Neural cell (in vitro differentiated cells): ENCODE measurements around the gene TSC22D3. TPM values are rescaled to one million over a fixed set of nuclear protein-coding genes. Genes with fewer than 3 reads are reported as not detected.

ENCODE experiments used
- H2AFZ ChIP-seq: fragments of 200-600, 300-800 bp; sonication (generic), shearing (Covaris generic); 2 replicates; pipeline ENCODE4 v1.6.0; 2014; ENCODE audit warnings: low read depth, mild to moderate bottlenecking, antibody characterized with exemption, low read length, moderate library complexity
- H3F3A ChIP-seq: fragments of 200-600 bp; shearing (Covaris generic); 2 replicates; pipeline ENCODE4 v1.6.1; 2016; ENCODE audit warnings: mild to moderate bottlenecking, moderate library complexity, mixed read lengths, antibody characterized with exemption, low read length; ENCODE audit not compliant: insufficient read depth, poor library complexity, severe bottlenecking
- H3K27ac ChIP-seq: fragments of 200-600, 300-800 bp; sonication (generic), shearing (Covaris generic); 2 replicates; pipeline ENCODE4 v1.5.1; 2014; ENCODE audit warnings: mild to moderate bottlenecking, low read length, moderate library complexity
- H3K27me3 ChIP-seq: fragments of 300-800, 200-600 bp; sonication (generic), shearing (Covaris generic); 2 replicates; pipeline ENCODE4 v1.6.0; 2014; ENCODE audit warnings: mild to moderate bottlenecking, low read depth, low read length, moderate library complexity; ENCODE audit not compliant: insufficient read depth
- H3K36me3 ChIP-seq: fragments of 300-800, 200-600 bp; sonication (generic), shearing (Covaris generic); 2 replicates; pipeline ENCODE4 v1.5.1; 2014; ENCODE audit warnings: mild to moderate bottlenecking, antibody characterized with exemption, low read length, moderate library complexity; ENCODE audit not compliant: insufficient read depth
- H3K4me2 ChIP-seq: fragments of 300-800, 200-600 bp; sonication (generic), shearing (Covaris generic); 2 replicates; pipeline ENCODE4 v1.6.0; 2014; ENCODE audit warnings: mild to moderate bottlenecking, low read length
- H3K4me3 ChIP-seq: fragments of 300-800, 200-600 bp; sonication (generic), shearing (Covaris generic); 2 replicates; pipeline ENCODE4 v1.5.1; 2014; ENCODE audit warnings: mild to moderate bottlenecking, low read length, moderate library complexity
- H3K79me2 ChIP-seq: fragments of 200-600 bp; shearing (Covaris generic); replicated peaks from 2 replicates; pipeline ENCODE4 v1.6.0; 2014; ENCODE audit warnings: mild to moderate bottlenecking, low read length, moderate library complexity; ENCODE audit not compliant: insufficient read depth
- H3K9ac ChIP-seq: fragments of 300-800, 200-600 bp; sonication (generic), shearing (Covaris generic); 2 replicates; pipeline ENCODE4 v1.6.1; 2016; ENCODE audit warnings: mild to moderate bottlenecking, low read length, mixed read lengths
- H3K9me2 ChIP-seq: fragments of 200-600 bp; shearing (Covaris generic); 2 replicates; pipeline ENCODE4 v1.6.1; 2016; ENCODE audit warnings: mild to moderate bottlenecking, low read length, mixed read lengths; ENCODE audit not compliant: insufficient read depth
- H3K9me3 ChIP-seq: fragments of 200-600, 300-800 bp; sonication (generic), shearing (Covaris generic); 2 replicates; pipeline ENCODE4 v1.6.1; 2016; ENCODE audit warnings: mild to moderate bottlenecking, mixed run types, low read length, moderate library complexity, mixed read lengths
- H4K20me1 ChIP-seq: fragments of 200-600 bp; shearing (Covaris generic); 2 replicates; pipeline ENCODE4 v1.6.1; 2016; ENCODE audit warnings: mild to moderate bottlenecking, mixed run types; ENCODE audit not compliant: insufficient read depth
- EP300 ChIP-seq: fragments of 450-650 bp; conservative IDR thresholded peaks from 2 replicates; pipeline ENCODE4 v1.6.1; 2014; ENCODE audit warnings: antibody characterized with exemption, mild to moderate bottlenecking, moderate library complexity; ENCODE audit not compliant: poor library complexity, severe bottlenecking
- EZH2 ChIP-seq: fragments of 200-600, 300-800 bp; shearing (Covaris generic), sonication (generic); IDR thresholded peaks from 2 replicates; pipeline ENCODE4 v1.6.1; 2014; ENCODE audit warnings: antibody characterized with exemption, low read length, borderline replicate concordance, mild to moderate bottlenecking; ENCODE audit not compliant: insufficient read depth, poor library complexity, severe bottlenecking
- MXI1 ChIP-seq: fragments of 450-650 bp; conservative IDR thresholded peaks from 2 replicates; pipeline ENCODE4 v1.6.1; 2014; ENCODE audit warnings: antibody characterized with exemption, mild to moderate bottlenecking; ENCODE audit not compliant: poor library complexity, severe bottlenecking
- POLR2AphosphoS5 ChIP-seq: IDR thresholded peaks from 2 replicates; pipeline ENCODE4 v1.6.1; 2012
- RAD21 ChIP-seq: fragments of 450-650 bp; conservative IDR thresholded peaks from 2 replicates; pipeline ENCODE4 v1.6.1; 2014; ENCODE audit warnings: antibody characterized with exemption, mild to moderate bottlenecking, moderate library complexity
- REST ChIP-seq: IDR thresholded peaks from 2 replicates; pipeline ENCODE4 v1.6.1; 2012; ENCODE audit warnings: borderline replicate concordance
- SMC3 ChIP-seq: fragments of 450-650 bp; conservative IDR thresholded peaks from 2 replicates; pipeline ENCODE4 v1.6.1; 2014; ENCODE audit warnings: antibody characterized with exemption, mild to moderate bottlenecking, moderate library complexity; ENCODE audit not compliant: poor library complexity
- polyA plus RNA-seq: library from polyadenylated mRNA; depleted of rRNA; stranded (reverse); fragments of >200 nt; gene quantifications from 2 replicates; pipeline ENCODE4 v1.2.3, GENCODE V29; 2014
- TF ChIP-seq, protein P1 (sequence below): fragments of 450-650 bp; IDR thresholded peaks from 2 replicates; pipeline ENCODE4 v1.5.1; 2014; ENCODE audit warnings: antibody characterized with exemption, mild to moderate bottlenecking, moderate library complexity; ENCODE audit not compliant: poor library complexity, severe bottlenecking

The TSC22D3 gene
- polyA plus RNA-seq, 1 donor from 2014 or later, result 96.8 TPM

DNA sequence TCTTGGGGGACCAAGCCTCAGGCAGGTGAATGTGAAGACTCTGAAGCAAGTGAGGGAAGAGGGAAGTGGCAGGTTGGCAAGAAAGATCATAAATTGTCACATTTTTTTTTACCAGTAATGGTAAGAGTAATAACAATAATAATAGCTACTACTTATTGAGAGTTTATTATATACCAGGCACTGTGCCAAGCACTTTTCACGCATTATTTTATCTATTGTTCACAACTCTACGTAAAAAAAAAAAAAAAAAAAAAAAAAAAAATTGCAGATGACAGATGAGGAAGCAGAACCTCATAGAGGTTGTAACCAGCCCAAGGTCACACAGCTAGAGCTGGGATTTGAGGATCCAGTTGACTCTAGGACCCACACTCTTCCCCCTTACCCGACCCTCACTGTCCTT, 40.9 kb downstream of the TSC22D3 start:
- no peaks in the 10 kb centered on the region for H3K27me3 ChIP-seq
- no peak overlapping the region for H3K27ac ChIP-seq
- H3K4me2 ChIP-seq, result no peak overlapping the region
- no peak overlapping the region for H3K9ac ChIP-seq
- no peaks in the 10 kb centered on the region for H3F3A ChIP-seq
- no peak overlapping the region for H3K4me3 ChIP-seq
- no peaks in the 10 kb centered on the region for H3K36me3 ChIP-seq
- no peaks in the 10 kb centered on the region for H3K9me3 ChIP-seq
- H4K20me1 ChIP-seq, result no peaks in the 10 kb centered on the region
- no peak overlapping the region for H2AFZ ChIP-seq
- H3K79me2 ChIP-seq, result no peaks in the 10 kb centered on the region
- no peaks in the 10 kb centered on the region for H3K9me2 ChIP-seq
- TF ChIP-seq SMC3 (no peak), POLR2AphosphoS5 (no peak), RAD21 (no peak), REST (no peak)

DNA sequence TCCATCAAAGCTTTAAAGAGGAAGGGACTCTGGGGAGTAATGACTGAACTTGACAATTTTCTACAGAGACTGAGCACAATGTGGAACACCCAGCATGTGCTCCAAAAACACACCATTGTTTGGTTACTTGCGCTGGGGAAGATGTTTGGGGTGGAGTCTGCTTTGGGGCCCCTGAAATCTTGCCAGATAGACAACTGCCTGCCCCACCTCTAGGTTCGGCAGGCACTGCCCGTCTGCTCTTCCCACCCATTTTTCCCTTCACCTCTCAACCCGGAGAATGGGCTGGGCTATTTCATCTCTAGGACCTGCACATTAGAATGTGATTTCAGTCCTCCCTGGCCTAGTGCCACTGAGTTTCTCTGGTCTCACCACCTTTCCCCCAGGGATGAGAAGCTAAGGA, 41.9 kb downstream of the TSC22D3 start:
- no peaks in the 10 kb centered on the region for H3K27me3 ChIP-seq
- H3K79me2 ChIP-seq, result no peaks in the 10 kb centered on the region
- H3K4me3 ChIP-seq, result no peak overlapping the region
- H3K9me2 ChIP-seq, result no peaks in the 10 kb centered on the region
- H2AFZ ChIP-seq, result no peak overlapping the region
- no peaks in the 10 kb centered on the region for H3F3A ChIP-seq
- H3K9me3 ChIP-seq, result no peaks in the 10 kb centered on the region
- H3K27ac ChIP-seq, result no peak overlapping the region
- no peak overlapping the region for H3K4me2 ChIP-seq
- H3K36me3 ChIP-seq, result no peaks in the 10 kb centered on the region
- TF ChIP-seq MXI1, result no peak
- TF ChIP-seq EP300, result no peak
- no peaks in the 10 kb centered on the region for H4K20me1 ChIP-seq
- H3K9ac ChIP-seq, result no peak overlapping the region

- Histone ChIP-seq H3K27me3 (no peaks in the 10 kb centered on the region), H3K4me2 (no peak overlapping the region), H3K27ac (no peak overlapping the region), H3K9me3 (no peaks in the 10 kb centered on the region), H3K9me2 (no peaks in the 10 kb centered on the region), H3K9ac (no peak overlapping the region), H2AFZ (no peak overlapping the region), H3F3A (no peaks in the 10 kb centered on the region), H3K36me3 (no peaks in the 10 kb centered on the region), H4K20me1 (no peaks in the 10 kb centered on the region), H3K4me3 (no peak overlapping the region), H3K79me2 (no peaks in the 10 kb centered on the region)
- TF ChIP-seq EZH2 (no peak), MXI1 (no peak), RAD21 (no peak), EP300 (no peak), POLR2AphosphoS5 (no peak), SMC3 (no peak), REST (no peak)
- TF ChIP-seq, protein P1, sequence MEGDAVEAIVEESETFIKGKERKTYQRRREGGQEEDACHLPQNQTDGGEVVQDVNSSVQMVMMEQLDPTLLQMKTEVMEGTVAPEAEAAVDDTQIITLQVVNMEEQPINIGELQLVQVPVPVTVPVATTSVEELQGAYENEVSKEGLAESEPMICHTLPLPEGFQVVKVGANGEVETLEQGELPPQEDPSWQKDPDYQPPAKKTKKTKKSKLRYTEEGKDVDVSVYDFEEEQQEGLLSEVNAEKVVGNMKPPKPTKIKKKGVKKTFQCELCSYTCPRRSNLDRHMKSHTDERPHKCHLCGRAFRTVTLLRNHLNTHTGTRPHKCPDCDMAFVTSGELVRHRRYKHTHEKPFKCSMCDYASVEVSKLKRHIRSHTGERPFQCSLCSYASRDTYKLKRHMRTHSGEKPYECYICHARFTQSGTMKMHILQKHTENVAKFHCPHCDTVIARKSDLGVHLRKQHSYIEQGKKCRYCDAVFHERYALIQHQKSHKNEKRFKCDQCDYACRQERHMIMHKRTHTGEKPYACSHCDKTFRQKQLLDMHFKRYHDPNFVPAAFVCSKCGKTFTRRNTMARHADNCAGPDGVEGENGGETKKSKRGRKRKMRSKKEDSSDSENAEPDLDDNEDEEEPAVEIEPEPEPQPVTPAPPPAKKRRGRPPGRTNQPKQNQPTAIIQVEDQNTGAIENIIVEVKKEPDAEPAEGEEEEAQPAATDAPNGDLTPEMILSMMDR, result no peak
Observed at GRCh38 chrX:107731831-107732502, 43.6 kb downstream of the TSC22D3 start.
